ENCODE results near the gene GYPE. TPM values are rescaled to one million over a fixed set of nuclear protein-coding genes. Genes with fewer than 3 reads are reported as not detected.

The GYPE gene
- total RNA-seq, result 0.16 and 0.44 TPM in 2 replicates

GRCh38 chr4:143905440-143905839 lies at the start of gene GYPE:
TSS of gene GYPE (minus strand) at chr4:143905559. CDS start at chr4:143905507, 52 bp downstream.

Other genes starting within 250 kb of the GYPE start
- gene FREM3, start 204.9 kb downstream of the GYPE start, total RNA-seq, result 0.32 and 0.76 TPM in 2 replicates
- gene GYPB, start 113.8 kb upstream of the GYPE start, total RNA-seq, result not detected in 2 replicates
- gene GYPA, start 235.2 kb upstream of the GYPE start, total RNA-seq, result not detected in 2 replicates

Measured in bladder microvascular endothelial cell (primary cell).